GM23338 (cell line): ENCODE measurements around the gene TMEFF1. TPM values are rescaled to one million over a fixed set of nuclear protein-coding genes. Genes with fewer than 3 reads are reported as not detected.

Source experiments
- ATAC-seq: fragments of 200-7000 bp; cut with Tn5 transposase; 3 replicates; pipeline ENCODE4 v1.9.1; 2020
- DNase-seq: peaks from one replicate; pipeline ENCODE4 v3.0.0-alpha.2; 2015; ENCODE audit warnings: low spot score
- H2AFZ ChIP-seq: fragments of 200-600 bp; sonication (generic); 2 replicates; pipeline ENCODE4 v1.8.0; 2016; ENCODE audit warnings: antibody characterized with exemption, mild to moderate bottlenecking, moderate library complexity
- H3F3A ChIP-seq: fragments of 200-600 bp; sonication (generic); replicated peaks from 2 replicates; pipeline ENCODE4 v1.8.0; 2017; ENCODE audit warnings: antibody characterized with exemption, mixed run types, low read depth
- H3K27ac ChIP-seq: fragments of 200-600 bp; sonication (generic); 2 replicates; pipeline ENCODE4 v1.6.1; 2016; ENCODE audit warnings: low read depth
- H3K27me3 ChIP-seq: fragments of 200-600 bp; sonication (generic); 2 replicates; pipeline ENCODE4 v1.8.0; 2016; ENCODE audit warnings: mild to moderate bottlenecking, mixed run types, moderate library complexity; ENCODE audit not compliant: insufficient read depth
- H3K36me3 ChIP-seq: fragments of 200-600 bp; sonication (generic); 2 replicates; pipeline ENCODE4 v1.8.0; 2016; ENCODE audit warnings: mild to moderate bottlenecking; ENCODE audit not compliant: insufficient read depth
- H3K4me1 ChIP-seq: fragments of 200-600 bp; sonication (generic); 2 replicates; pipeline ENCODE4 v1.8.0; 2016; ENCODE audit warnings: mild to moderate bottlenecking, moderate library complexity; ENCODE audit not compliant: insufficient read depth
- H3K4me2 ChIP-seq: fragments of 200-600 bp; sonication (generic); 2 replicates; pipeline ENCODE4 v1.7.1; 2017; ENCODE audit warnings: mixed run types
- H3K4me3 ChIP-seq: fragments of 200-600 bp; sonication (generic); 2 replicates; pipeline ENCODE4 v1.6.1; 2016; ENCODE audit warnings: mixed run types
- H3K79me2 ChIP-seq: fragments of 200-600 bp; sonication (generic); replicated peaks from 2 replicates; pipeline ENCODE4 v1.8.0; 2017; ENCODE audit warnings: mild to moderate bottlenecking; ENCODE audit not compliant: insufficient read depth
- H3K9me2 ChIP-seq: fragments of 200-600 bp; sonication (generic); 2 replicates; pipeline ENCODE4 v1.8.0; 2017; ENCODE audit not compliant: insufficient read depth
- H4K20me1 ChIP-seq: fragments of 200-600 bp; sonication (generic); replicated peaks from 2 replicates; pipeline ENCODE4 v1.8.0; 2017; ENCODE audit warnings: mild to moderate bottlenecking; ENCODE audit not compliant: insufficient read depth
- H3K27ac Mint-ChIP-seq: 2 replicates; pipeline ENCODE4 v1.8.0; 2020; ENCODE audit warnings: inconsistent platforms, mild to moderate bottlenecking, moderate library complexity, mixed read lengths
- H3K27me3 Mint-ChIP-seq: 3 replicates; pipeline ENCODE4 v1.8.0; 2022; ENCODE audit warnings: low read depth, mild to moderate bottlenecking, moderate library complexity, mixed read lengths, inconsistent platforms; ENCODE audit not compliant: insufficient read depth, poor library complexity
- H3K36me3 Mint-ChIP-seq: 3 replicates; pipeline ENCODE4 v1.8.0; 2021; ENCODE audit warnings: low read depth, mild to moderate bottlenecking, inconsistent platforms, moderate library complexity, mixed read lengths
- H3K4me1 Mint-ChIP-seq: 3 replicates; pipeline ENCODE4 v1.8.0; 2020; ENCODE audit warnings: mild to moderate bottlenecking, inconsistent platforms, mixed read lengths
- H3K4me3 Mint-ChIP-seq: 3 replicates; pipeline ENCODE4 v1.8.0; 2021; ENCODE audit warnings: moderate library complexity, mild to moderate bottlenecking, inconsistent platforms, mixed read lengths
- H3K9me3 Mint-ChIP-seq: 3 replicates; pipeline ENCODE4 v1.8.0; 2020; ENCODE audit warnings: moderate library complexity, mild to moderate bottlenecking, inconsistent platforms, mixed read lengths
- CREB1 ChIP-seq: fragments of 250-450 bp; sonication (Bioruptor Pico); IDR thresholded peaks from 2 replicates; pipeline ENCODE4 v1.5.0; 2020; ENCODE audit warnings: low read depth, mild to moderate bottlenecking, moderate library complexity
- EZH2phosphoT487 ChIP-seq: fragments of 200-600 bp; sonication (generic); IDR thresholded peaks from one replicate; pipeline ENCODE4 v1.8.1; 2018; ENCODE audit warnings: antibody characterized with exemption; ENCODE audit not compliant: unreplicated experiment
- JUNB ChIP-seq: IDR thresholded peaks from one replicate; pipeline ENCODE4 v1.6.1; 2016; ENCODE audit warnings: antibody characterized with exemption; ENCODE audit not compliant: unreplicated experiment
- NANOG ChIP-seq: IDR thresholded peaks from 2 replicates; pipeline ENCODE4 v1.6.1; 2016; ENCODE audit warnings: antibody characterized with exemption, borderline replicate concordance
- ZNF114 ChIP-seq: fragments of 250-450 bp; sonication (Bioruptor Pico); IDR thresholded peaks from 2 replicates; pipeline ENCODE4 v1.5.0; 2020; ENCODE audit warnings: mild to moderate bottlenecking, moderate library complexity
- polyA plus RNA-seq: library from polyadenylated mRNA; unstranded; fragments of >200 nt; fragmentation: Nextera tagmentation; extraction: Ambion mirVana; gene quantifications from 2 replicates; pipeline ENCODE4 v1.2.1, GENCODE V29; 2016
- total RNA-seq: library from RNA; depleted of rRNA; stranded (reverse); fragments of >200 nt; shearing (Covaris generic); gene quantifications from 2 replicates; pipeline ENCODE4 v1.2.3, GENCODE V29; 2014
- TF ChIP-seq, protein P1 (sequence below): fragments of 250-450 bp; sonication (Bioruptor Pico); IDR thresholded peaks from 2 replicates; pipeline ENCODE4 v1.5.0; 2020; ENCODE audit warnings: mild to moderate bottlenecking, moderate library complexity
- TF ChIP-seq, protein P2 (sequence below), 2 experiments: fragments of 200-600 bp in 1 of 2; sonication (generic) in 1 of 2; conservative IDR thresholded peaks; 2 replicates each; pipeline versions ENCODE4 v1.5.1 to v1.6.1; 2016 to 2017; ENCODE audit warnings: antibody characterized with exemption in 2 of 2, low read depth in 2 of 2, mild to moderate bottlenecking in 2 of 2, moderate library complexity in 1 of 2

TMEFF1 gene
- total and polyA plus RNA-seq, 2 experiments from 2014 or later = 6.6 to 85.2 TPM

DNA sequence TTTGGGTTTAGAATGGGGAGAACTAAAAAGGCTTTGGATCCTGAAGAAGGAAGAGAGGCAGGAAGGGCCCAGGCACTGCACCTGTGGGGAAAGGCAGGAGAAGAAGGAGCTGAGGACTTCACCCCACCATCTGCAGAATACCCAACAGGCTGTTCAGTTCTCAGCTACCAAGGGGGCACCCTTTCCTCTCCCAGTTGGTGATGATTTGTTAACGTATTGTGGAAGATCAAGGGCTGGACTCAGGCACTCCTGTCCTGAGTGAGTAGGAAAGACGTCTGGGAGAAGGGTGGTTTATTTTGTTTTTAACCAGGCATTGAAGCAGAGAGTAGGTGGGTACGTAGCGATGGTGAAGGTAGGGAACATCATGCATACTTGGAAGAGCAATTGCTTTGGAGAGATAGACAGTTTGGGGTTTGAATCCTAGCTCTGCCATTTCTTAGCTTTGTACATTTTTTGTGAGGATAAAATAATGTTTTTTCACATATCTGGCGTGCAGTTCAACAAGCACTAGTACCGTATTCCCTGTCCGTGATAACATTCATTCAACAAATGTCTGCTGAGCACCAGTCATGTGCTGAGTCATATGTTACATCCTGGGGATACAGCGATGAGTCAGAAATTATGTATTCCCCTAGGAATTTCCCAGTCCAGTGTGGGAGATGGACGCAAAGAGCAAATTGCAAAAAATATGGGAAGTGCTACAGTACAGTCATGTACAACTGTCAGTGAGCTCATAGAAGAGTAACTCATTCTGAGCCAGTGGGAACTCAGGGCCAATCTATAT lies 43.9 kb upstream of the TMEFF1 start:
- H3K27me3 Mint-ChIP-seq = peaks cover 7% of the 10 kb centered on the region
- H3K27ac ChIP-seq = no peak overlapping the region
- H3K9me3 Mint-ChIP-seq = no peaks in the 10 kb centered on the region
- H3K4me1 ChIP-seq = peaks cover 18% of the 10 kb centered on the region
- H3K4me3 ChIP-seq = peak overlapping the region; percentile 91; the same call in 1 of the 2 replicates
- peaks cover 12% of the 10 kb centered on the region; the same call in 2 of the 3 replicates for H3K36me3 Mint-ChIP-seq
- peaks cover 5% of the 10 kb centered on the region; the same call in 1 of the 2 replicates for H4K20me1 ChIP-seq
- peaks cover 4% of the 10 kb centered on the region; the same call in 1 of the 2 replicates for H3F3A ChIP-seq
- peak overlapping the region; percentile 87; the same call in 1 of the 3 replicates for H3K4me3 Mint-ChIP-seq
- H3K36me3 ChIP-seq = no peaks in the 10 kb centered on the region
- TF ChIP-seq, protein P1, sequence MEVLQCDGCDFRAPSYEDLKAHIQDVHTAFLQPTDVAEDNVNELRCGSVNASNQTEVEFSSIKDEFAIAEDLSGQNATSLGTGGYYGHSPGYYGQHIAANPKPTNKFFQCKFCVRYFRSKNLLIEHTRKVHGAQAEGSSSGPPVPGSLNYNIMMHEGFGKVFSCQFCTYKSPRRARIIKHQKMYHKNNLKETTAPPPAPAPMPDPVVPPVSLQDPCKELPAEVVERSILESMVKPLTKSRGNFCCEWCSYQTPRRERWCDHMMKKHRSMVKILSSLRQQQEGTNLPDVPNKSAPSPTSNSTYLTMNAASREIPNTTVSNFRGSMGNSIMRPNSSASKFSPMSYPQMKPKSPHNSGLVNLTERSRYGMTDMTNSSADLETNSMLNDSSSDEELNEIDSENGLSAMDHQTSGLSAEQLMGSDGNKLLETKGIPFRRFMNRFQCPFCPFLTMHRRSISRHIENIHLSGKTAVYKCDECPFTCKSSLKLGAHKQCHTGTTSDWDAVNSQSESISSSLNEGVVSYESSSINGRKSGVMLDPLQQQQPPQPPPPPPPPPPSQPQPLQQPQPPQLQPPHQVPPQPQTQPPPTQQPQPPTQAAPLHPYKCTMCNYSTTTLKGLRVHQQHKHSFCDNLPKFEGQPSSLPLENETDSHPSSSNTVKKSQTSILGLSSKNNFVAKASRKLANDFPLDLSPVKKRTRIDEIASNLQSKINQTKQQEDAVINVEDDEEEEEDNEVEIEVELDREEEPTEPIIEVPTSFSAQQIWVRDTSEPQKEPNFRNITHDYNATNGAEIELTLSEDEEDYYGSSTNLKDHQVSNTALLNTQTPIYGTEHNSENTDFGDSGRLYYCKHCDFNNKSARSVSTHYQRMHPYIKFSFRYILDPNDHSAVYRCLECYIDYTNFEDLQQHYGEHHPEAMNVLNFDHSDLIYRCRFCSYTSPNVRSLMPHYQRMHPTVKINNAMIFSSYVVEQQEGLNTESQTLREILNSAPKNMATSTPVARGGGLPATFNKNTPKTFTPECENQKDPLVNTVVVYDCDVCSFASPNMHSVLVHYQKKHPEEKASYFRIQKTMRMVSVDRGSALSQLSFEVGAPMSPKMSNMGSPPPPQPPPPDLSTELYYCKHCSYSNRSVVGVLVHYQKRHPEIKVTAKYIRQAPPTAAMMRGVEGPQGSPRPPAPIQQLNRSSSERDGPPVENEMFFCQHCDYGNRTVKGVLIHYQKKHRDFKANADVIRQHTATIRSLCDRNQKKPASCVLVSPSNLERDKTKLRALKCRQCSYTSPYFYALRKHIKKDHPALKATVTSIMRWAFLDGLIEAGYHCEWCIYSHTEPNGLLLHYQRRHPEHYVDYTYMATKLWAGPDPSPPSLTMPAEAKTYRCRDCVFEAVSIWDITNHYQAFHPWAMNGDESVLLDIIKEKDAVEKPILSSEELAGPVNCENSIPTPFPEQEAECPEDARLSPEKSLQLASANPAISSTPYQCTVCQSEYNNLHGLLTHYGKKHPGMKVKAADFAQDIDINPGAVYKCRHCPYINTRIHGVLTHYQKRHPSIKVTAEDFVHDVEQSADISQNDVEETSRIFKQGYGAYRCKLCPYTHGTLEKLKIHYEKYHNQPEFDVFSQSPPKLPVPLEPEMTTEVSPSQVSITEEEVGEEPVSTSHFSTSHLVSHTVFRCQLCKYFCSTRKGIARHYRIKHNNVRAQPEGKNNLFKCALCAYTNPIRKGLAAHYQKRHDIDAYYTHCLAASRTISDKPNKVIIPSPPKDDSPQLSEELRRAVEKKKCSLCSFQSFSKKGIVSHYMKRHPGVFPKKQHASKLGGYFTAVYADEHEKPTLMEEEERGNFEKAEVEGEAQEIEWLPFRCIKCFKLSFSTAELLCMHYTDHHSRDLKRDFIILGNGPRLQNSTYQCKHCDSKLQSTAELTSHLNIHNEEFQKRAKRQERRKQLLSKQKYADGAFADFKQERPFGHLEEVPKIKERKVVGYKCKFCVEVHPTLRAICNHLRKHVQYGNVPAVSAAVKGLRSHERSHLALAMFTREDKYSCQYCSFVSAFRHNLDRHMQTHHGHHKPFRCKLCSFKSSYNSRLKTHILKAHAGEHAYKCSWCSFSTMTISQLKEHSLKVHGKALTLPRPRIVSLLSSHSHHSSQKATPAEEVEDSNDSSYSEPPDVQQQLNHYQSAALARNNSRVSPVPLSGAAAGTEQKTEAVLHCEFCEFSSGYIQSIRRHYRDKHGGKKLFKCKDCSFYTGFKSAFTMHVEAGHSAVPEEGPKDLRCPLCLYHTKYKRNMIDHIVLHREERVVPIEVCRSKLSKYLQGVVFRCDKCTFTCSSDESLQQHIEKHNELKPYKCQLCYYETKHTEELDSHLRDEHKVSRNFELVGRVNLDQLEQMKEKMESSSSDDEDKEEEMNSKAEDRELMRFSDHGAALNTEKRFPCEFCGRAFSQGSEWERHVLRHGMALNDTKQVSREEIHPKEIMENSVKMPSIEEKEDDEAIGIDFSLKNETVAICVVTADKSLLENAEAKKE (CRISPR knock-in tag) = no peak
- no peak for TF ChIP-seq CREB1 (CRISPR knock-in tag)
- no peak for TF ChIP-seq ZNF114 (CRISPR knock-in tag)
- no peak for TF ChIP-seq EZH2phosphoT487
- TF ChIP-seq NANOG = no peak
- TF ChIP-seq, protein P2, sequence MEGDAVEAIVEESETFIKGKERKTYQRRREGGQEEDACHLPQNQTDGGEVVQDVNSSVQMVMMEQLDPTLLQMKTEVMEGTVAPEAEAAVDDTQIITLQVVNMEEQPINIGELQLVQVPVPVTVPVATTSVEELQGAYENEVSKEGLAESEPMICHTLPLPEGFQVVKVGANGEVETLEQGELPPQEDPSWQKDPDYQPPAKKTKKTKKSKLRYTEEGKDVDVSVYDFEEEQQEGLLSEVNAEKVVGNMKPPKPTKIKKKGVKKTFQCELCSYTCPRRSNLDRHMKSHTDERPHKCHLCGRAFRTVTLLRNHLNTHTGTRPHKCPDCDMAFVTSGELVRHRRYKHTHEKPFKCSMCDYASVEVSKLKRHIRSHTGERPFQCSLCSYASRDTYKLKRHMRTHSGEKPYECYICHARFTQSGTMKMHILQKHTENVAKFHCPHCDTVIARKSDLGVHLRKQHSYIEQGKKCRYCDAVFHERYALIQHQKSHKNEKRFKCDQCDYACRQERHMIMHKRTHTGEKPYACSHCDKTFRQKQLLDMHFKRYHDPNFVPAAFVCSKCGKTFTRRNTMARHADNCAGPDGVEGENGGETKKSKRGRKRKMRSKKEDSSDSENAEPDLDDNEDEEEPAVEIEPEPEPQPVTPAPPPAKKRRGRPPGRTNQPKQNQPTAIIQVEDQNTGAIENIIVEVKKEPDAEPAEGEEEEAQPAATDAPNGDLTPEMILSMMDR (conservative IDR thresholded peaks at IDR 0.05; ENCODE audit: low read depth in 2 of 2) = no peak
- TF ChIP-seq JUNB = no peak
- H3K4me2 ChIP-seq = peak overlapping the region; percentile 93
- no peak for DNase-seq
- no peak overlapping the region for H2AFZ ChIP-seq
- peaks cover 33% of the 10 kb centered on the region for H3K4me1 Mint-ChIP-seq
- H3K27me3 ChIP-seq = no peaks in the 10 kb centered on the region
- H3K79me2 ChIP-seq = peaks cover 64% of the 10 kb centered on the region
- ATAC-seq = no peak
- no peaks in the 10 kb centered on the region for H3K9me2 ChIP-seq
- H3K27ac Mint-ChIP-seq = no peak overlapping the region
